NT2/D1 (cell line): ENCODE measurements around the gene SNRPF.
"Not testable (repeated sequence)": the region's sequence is repeated elsewhere in the genome, so short reads cannot be mapped to it uniquely, and the experiment has no call there.

Experiments
- DNase-seq: peaks from one replicate; pipeline ENCODE4 v3.0.0-alpha.2; 2011; ENCODE audit warnings: low read depth, low spot score
- H3K27me3 ChIP-seq: 2 replicates; pipeline ENCODE4 v1.6.0; 2011; ENCODE audit warnings: mild to moderate bottlenecking; ENCODE audit not compliant: insufficient read length, insufficient read depth
- H3K36me3 ChIP-seq: 2 replicates; pipeline ENCODE4 v1.6.1; 2011; ENCODE audit warnings: mild to moderate bottlenecking, low read length, mixed read lengths; ENCODE audit not compliant: insufficient read depth, insufficient read length
- H3K4me1 ChIP-seq: 2 replicates; pipeline ENCODE4 v1.5.1; 2011; ENCODE audit not compliant: insufficient read depth, insufficient read length
- H3K4me3 ChIP-seq: 2 replicates; pipeline ENCODE4 v1.5.1; 2011; ENCODE audit warnings: low read depth; ENCODE audit not compliant: insufficient read length
- H3K9ac ChIP-seq: 2 replicates; pipeline ENCODE4 v1.6.0; 2011; ENCODE audit warnings: low read depth; ENCODE audit not compliant: insufficient read length
- H3K9me3 ChIP-seq: 2 replicates; pipeline ENCODE4 v1.5.1; 2011; ENCODE audit warnings: mild to moderate bottlenecking, low read length; ENCODE audit not compliant: insufficient read depth
- SUZ12 ChIP-seq: IDR thresholded peaks from 2 replicates; pipeline ENCODE4 v1.6.1; 2011; ENCODE audit not compliant: insufficient read length, insufficient read depth; ENCODE audit errors: extremely low read depth
- YY1 ChIP-seq: IDR thresholded peaks from 2 replicates; pipeline ENCODE4 v1.6.1; 2011; ENCODE audit not compliant: insufficient read length, insufficient read depth
- ZNF274 ChIP-seq: IDR thresholded peaks from 2 replicates; pipeline ENCODE4 v1.6.1; 2011; ENCODE audit warnings: mild to moderate bottlenecking, low read depth, low read length

Gene SNRPF

DNA sequence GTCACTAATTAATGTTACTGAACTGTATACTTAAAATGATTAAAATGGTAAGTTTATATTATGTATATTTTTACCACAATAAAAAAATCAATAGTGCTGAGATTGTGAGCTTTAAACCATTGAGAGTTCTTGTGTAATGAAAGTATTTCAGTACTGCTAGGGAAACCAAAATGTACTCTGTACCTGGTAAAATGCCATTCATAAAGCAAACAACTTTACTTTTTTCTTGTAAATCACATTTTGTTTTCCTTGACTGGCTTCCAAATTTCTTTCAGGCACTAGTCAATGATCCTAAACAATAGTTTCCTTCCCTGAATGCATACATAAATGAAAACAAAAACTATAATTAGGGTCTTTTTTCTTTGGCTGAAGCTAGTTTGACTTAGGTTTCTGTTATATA is 29.4 kb upstream of the SNRPF start:
- no peak for DNase-seq
- no peaks in the 10 kb centered on the region for H3K36me3 ChIP-seq
- no peaks in the 10 kb centered on the region for H3K9me3 ChIP-seq
- no peak overlapping the region for H3K4me3 ChIP-seq
- H3K27me3 ChIP-seq, result no peaks in the 10 kb centered on the region
- H3K9ac ChIP-seq, result no peak overlapping the region
- no peaks in the 10 kb centered on the region for H3K4me1 ChIP-seq
- no peak for TF ChIP-seq ZNF274
- no peak for TF ChIP-seq YY1
- TF ChIP-seq SUZ12, result no peak

DNA sequence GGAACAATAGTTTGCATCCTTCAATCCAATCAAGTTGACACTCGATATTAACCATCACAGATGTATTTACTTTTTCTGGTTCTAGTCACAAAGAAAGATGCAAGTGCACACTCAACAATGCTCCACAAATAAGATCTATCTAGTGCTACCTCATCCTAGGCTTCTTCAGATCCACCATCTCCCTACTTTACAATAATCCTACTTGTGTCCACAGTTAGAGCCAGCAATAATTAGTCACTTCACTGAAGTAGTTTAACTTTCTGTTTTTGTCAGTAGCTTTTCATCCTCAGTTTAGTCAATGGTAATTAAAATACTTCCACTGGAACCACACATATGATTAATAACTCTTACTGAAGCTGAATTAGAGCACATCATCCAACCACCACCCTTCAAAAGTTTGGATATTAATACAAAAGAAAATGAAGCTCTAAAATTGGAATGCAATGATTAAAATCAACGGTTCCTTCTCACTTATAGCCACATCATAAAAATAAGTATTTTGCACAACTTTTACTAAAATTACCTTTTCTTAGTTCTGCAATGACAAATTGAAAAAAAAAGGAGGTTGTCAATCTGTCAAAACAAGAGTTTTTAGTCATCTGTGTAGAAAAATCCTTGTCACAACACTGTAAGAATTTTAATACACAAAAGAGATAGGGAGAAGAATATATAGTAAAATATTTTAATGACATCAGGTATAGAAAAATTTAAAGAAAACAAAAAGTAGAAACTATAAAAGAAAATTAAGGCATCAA is 28.2 kb upstream of the SNRPF start:
- no peak for TF ChIP-seq ZNF274
- TF ChIP-seq SUZ12, result no peak
- no peak for TF ChIP-seq YY1
- Histone ChIP-seq H3K36me3 (no peaks in the 10 kb centered on the region), H3K9ac (no peak overlapping the region), H3K4me3 (no peak overlapping the region), H3K4me1 (no peaks in the 10 kb centered on the region), H3K9me3 (no peaks in the 10 kb centered on the region), H3K27me3 (no peaks in the 10 kb centered on the region)
- no peak for DNase-seq

GRCh38 chr12:95834572-95834971 is 24.2 kb upstream of the SNRPF start:
- TF ChIP-seq ZNF274 (no peak), YY1 (no peak), SUZ12 (no peak)
- H3K9me3 ChIP-seq, result no peaks in the 10 kb centered on the region
- H3K36me3 ChIP-seq, result no peaks in the 10 kb centered on the region
- no peak for DNase-seq
- H3K27me3 ChIP-seq, result peaks cover 7% of the 10 kb centered on the region
- H3K9ac ChIP-seq, result no peak overlapping the region
- H3K4me3 ChIP-seq, result no peak overlapping the region
- no peaks in the 10 kb centered on the region for H3K4me1 ChIP-seq

DNA sequence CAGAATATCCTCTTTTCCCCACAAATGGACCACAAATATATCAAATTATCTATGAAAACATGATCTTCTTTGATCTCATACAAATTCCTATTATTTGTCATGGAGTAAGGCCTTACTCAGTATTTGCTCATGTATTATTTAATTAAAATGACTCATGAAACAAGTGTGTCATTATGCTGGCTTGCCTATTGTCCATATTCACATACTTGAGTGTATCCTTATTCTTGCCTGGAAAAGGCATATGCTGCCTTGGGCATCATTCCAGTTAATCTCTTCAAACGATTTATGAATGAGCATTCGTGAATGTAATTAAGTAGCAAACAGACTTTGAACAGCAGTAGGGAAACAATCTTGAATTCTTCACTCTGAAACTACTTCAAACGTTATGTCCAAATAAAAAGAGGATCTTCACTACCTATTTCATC is 22.6 kb upstream of the SNRPF start:
- Histone ChIP-seq H3K4me1 (no peaks in the 10 kb centered on the region), H3K27me3 (peaks cover 7% of the 10 kb centered on the region), H3K4me3 (no peak overlapping the region), H3K9me3 (no peaks in the 10 kb centered on the region), H3K36me3 (no peaks in the 10 kb centered on the region), H3K9ac (no peak overlapping the region)
- no peak for TF ChIP-seq ZNF274
- no peak for TF ChIP-seq SUZ12
- TF ChIP-seq YY1, result no peak
- DNase-seq, result no peak

DNA sequence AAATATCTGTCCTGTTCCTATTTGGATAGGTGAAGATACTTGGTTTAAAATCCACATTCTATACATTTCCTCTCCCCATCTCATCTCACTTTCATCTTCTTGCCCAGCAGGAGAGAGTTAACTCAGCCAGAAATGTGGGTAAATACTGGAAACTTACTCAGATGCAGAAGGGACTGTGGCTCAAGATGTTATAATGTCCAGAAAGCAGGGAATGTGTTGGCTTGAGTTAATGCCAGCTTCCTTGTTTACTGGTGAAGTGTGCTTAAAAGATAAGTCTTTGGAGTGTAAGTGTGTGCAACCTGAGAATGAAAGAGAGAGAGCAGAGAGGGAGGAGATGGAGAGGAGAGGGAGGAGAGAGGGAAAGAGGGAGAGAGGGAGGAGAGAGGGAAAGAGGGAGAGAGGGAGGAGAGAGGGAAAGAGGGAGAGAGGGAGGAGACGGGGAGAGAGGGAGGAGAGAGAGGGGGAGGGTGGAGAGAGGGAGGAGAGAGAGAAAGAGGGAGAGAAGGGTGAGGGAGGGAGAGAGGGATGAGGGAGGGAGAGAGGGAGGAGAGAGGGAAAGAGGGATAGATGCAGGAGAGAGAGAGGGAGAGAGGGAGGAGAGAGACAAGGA is 22.0 kb upstream of the SNRPF start:
- DNase-seq, result no peak
- Histone ChIP-seq H3K27me3 (peaks cover 7% of the 10 kb centered on the region), H3K9ac (no peak overlapping the region), H3K4me1 (no peaks in the 10 kb centered on the region), H3K36me3 (no peaks in the 10 kb centered on the region), H3K4me3 (no peak overlapping the region), H3K9me3 (no peaks in the 10 kb centered on the region)
- TF ChIP-seq YY1 (no peak), ZNF274 (no peak), SUZ12 (no peak)

- no peak for DNase-seq
- no peaks in the 10 kb centered on the region for H3K4me1 ChIP-seq
- H3K27me3 ChIP-seq, result peaks cover 7% of the 10 kb centered on the region
- no peak overlapping the region for H3K4me3 ChIP-seq
- H3K9me3 ChIP-seq, result no peaks in the 10 kb centered on the region
- TF ChIP-seq ZNF274, result no peak
- TF ChIP-seq SUZ12, result no peak
- no peak for TF ChIP-seq YY1
- H3K36me3 ChIP-seq, result no peaks in the 10 kb centered on the region
- no peak overlapping the region for H3K9ac ChIP-seq
Measured at GRCh38 chr12:95837240-95838038, 21.3 kb upstream of the SNRPF start.

GRCh38 chr12:95838125-95838524 is 20.6 kb upstream of the SNRPF start:
- Histone ChIP-seq H3K9me3 (no peaks in the 10 kb centered on the region), H3K36me3 (no peaks in the 10 kb centered on the region), H3K4me1 (no peaks in the 10 kb centered on the region), H3K4me3 (no peak overlapping the region), H3K9ac (no peak overlapping the region), H3K27me3 (peaks cover 7% of the 10 kb centered on the region)
- TF ChIP-seq ZNF274, result no peak
- no peak for TF ChIP-seq YY1
- no peak for TF ChIP-seq SUZ12
- DNase-seq, result no peak

- H3K4me1 ChIP-seq, DNase-seq, H3K4me3 ChIP-seq, H3K27me3 ChIP-seq, H3K9me3 ChIP-seq, H3K36me3 ChIP-seq, H3K9ac ChIP-seq: not testable (repeated sequence)
Measured at GRCh38 chr12:95842426-95842825, 16.3 kb upstream of the SNRPF start.
